Upper lobe of left lung (tissue), 4 donors: Measurements from ENCODE around the gene MARCHF4.

Experiments
- CTCF ChIP-seq, 6 experiments: fragments of 450-650 bp in 4 of 6; fragments of 200-600 bp in 2 of 6; sonication (generic) in 2 of 6; IDR thresholded peaks; one replicate each; pipeline ENCODE4 v1.5.1; 2016 to 2019; ENCODE audit warnings: antibody characterized with exemption in 6 of 6
- POLR2A ChIP-seq, 4 donors: fragments of 450-650 bp; IDR thresholded peaks; one replicate each; pipeline ENCODE4 v1.5.1; 2016 to 2017; ENCODE audit warnings: antibody characterized with exemption in 4 of 4, mild to moderate bottlenecking in 2 of 4

DNA sequence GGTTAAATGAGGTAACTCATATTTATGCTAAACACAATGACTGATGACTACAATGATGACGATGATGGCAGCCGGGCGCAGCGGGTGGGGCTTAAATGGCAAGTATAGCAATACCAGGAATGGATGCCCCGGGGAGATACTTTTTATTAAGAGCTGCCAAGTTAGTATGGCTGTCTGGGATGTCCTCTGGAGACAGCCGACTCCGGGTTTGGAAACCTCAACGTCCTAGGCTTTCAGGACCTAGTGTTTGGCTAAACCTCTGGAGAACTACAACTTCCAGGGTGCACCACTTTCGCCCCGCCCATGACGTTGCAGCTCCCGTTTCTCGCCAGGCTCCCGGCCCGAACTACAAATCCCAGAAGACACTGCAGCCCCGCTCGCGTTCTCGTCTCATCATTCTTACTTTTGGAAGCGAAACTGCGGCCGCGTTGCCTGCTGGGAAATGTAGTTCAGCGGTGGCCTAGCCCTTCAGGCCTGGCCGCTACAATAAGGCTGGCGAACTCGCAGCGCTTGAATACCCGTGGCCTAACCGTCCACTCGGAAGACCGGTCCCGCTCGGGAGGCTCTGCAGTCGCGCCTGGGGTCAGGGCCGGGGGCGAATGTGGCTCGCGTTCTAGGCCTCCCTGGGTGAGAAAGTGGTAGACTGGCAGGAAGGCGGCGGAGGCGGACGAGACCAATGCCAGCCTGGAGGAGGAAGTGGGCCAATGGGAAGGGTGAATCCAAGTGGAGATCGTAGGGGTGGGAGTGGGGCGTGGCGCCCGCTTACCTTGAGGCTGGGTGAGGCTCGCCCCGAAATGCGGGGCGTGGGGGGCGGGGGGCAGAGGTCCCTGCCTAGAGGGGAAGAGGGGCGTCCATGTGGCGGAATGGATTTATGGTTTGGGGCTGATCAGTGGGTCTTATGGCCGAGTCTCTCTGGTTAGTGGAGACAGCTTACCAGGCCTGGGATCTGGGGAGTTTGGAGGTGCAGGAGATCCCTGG, 40.0 kb upstream of the MARCHF4 start, which contains the start of gene SMARCAL1:
- TF ChIP-seq CTCF (IDR thresholded peaks at IDR 0.05): no peak
- TF ChIP-seq POLR2A (IDR thresholded peaks at IDR 0.05): peak in 1 of 4 donors; percentile 69
